ENCODE results near the gene UGT1A3.
"Not testable (repeated sequence)": the region's sequence is repeated elsewhere in the genome, so short reads cannot be mapped to it uniquely, and the experiment has no call there.

Gene UGT1A3

DNA sequence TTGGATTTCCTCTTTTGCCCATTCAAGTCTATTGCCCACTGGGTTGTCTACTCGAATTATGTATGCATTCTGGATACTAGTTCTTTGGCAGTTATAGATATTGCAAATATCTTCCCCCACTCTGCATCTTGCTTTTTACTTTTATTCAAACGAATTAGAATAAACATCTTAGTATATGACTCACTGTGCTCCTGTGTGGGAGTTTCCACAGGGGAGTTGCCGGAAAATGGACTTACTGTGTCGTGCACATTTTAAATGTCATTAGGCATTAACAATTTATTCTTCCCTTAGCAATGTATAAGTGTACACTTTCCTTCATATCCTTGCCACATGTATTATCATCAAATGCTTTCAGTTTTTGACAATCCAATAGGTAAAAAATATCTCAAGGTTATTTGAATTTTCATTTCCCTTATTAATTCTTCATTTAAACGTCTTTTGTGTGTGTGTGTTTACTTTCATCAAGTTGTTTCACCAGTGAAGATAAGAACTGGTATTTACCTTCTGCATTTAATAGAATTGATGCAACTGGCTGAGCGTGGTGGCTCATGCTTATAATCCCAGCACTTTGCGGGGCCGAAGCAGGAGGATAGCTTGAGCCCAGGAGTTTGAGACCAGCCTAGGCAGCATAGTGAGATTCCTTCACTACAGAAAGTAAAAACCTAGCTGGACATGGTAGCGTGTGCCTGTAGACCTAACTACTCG, 20.8 kb upstream of the UGT1A3 start:
- in situ Hi-C loops (cut with HindIII; ENCODE audit: low sequenced_read_pairs), result no loop called here

DNA sequence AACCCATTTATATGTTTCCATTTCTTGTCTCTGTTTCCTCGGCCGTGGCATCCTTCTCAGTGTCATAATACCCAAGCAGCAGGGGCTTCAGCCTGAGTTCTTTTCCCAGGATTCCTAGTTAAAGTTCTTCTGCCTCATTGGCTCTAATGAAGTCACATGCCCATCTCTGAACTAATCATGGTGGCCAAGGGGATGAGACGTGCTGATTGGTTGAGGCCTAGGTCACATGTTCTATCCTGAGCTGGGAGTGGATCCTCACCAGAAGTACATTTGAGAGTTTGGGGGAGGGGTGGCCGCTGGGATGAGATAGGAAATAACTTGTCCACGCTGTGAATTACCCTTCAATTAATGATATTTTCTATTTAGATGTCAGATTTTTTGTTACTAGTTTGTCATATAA, 19.9 kb upstream of the UGT1A3 start:
- in situ Hi-C loops (cut with HindIII; ENCODE audit: low sequenced_read_pairs), result no loop called here

DNA sequence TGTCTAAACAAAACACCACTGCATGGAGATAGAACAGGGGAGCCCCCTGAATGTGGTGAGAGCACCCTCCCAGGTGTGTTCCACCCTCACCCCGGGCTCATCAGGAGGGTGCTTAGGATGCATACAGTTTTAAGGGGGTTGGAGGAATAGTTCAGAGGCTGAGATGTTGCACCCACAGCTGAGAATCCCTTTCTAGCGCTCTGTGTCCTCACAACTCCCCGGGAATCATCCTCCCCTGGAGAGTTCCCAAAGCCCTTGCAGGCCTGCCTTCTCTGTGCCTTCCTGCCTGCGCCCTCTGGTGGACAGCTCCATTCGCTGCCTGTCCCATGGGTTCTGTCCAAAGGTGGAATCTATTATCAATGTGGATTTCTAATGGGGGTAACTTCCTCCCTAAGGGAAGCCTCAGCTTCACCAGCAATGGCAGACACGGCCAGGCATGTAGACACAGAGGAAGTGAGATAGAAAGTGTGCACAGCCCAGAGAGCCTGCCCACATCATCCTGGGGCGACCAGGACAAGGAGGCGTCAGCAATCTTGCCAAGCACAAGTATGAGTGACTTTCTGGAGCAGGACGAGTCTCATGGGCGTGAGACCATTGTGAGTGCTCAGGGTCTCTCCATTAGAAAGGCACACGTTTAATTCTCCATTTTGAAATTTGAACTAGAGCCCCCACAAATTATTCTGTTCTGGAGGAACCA, 17.4 kb upstream of the UGT1A3 start:
- in situ Hi-C loops (cut with HindIII; ENCODE audit: low sequenced_read_pairs), result no loop called here

DNA sequence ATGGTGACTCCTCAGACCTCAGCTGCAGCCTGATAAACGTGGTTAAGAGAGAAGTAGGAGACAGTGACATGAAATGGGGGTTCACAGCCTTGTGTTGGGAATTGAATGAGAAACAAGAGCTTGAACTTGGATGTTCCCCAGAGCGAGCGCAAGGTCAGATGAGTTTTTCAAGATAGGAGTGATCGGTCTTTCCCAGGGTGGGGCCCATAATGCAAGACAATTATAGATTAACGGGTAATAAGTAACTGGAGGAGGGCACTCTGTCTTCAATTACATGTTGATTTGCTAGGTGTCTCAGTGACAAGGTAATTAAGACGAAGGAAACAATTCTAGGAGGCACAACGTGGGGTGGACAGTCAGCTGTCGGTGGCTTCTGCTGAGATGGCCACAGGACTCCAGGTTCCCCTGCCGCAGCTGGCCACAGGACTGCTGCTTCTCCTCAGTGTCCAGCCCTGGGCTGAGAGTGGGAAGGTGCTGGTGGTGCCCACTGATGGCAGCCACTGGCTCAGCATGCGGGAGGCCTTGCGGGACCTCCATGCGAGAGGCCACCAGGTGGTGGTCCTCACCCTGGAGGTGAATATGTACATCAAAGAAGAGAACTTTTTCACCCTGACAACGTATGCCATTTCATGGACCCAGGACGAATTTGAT, 16.1 kb upstream of the UGT1A3 start, which contains the start of gene UGT1A5:
Gene UGT1A5 (plus strand): TSS at position 297 of the 651 bp plus-strand sequence. CDS start 85 bp downstream, at position 382.
- in situ Hi-C loops (cut with HindIII; ENCODE audit: low sequenced_read_pairs), result no loop called here

DNA sequence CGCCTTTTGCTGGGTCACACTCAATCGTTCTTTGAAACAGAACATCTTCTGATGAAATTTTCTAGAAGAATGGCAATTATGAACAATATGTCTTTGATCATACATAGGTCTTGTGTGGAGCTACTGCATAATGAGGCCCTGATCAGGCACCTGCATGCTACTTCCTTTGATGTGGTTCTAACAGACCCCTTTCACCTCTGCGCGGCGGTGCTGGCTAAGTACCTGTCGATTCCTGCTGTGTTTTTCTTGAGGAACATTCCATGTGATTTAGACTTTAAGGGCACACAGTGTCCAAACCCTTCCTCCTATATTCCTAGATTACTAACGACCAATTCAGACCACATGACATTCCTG, 15.6 kb upstream of the UGT1A3 start:
- in situ Hi-C loops (cut with HindIII; ENCODE audit: low sequenced_read_pairs), result no loop called here

DNA sequence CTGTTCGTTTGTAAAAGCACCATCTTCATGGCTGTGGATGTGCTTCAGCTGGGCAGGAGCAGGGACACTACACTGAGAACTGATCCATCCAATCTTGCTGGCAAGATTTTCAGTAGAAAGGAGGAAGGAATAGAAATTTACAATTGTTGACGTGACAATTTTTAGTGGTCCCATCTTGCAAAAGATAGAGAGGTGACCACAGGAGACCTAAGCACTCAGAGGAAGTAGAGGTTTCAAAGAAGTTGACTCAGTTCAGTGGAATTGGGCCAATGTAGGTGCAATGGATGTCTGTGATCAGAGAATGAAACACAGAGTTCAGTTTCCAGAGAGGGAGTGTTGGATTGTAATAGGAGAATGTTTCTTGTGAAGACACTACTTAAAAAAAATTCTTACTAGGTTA, 14.7 kb upstream of the UGT1A3 start:
- in situ Hi-C loops (cut with HindIII; ENCODE audit: low sequenced_read_pairs), result no loop called here

DNA sequence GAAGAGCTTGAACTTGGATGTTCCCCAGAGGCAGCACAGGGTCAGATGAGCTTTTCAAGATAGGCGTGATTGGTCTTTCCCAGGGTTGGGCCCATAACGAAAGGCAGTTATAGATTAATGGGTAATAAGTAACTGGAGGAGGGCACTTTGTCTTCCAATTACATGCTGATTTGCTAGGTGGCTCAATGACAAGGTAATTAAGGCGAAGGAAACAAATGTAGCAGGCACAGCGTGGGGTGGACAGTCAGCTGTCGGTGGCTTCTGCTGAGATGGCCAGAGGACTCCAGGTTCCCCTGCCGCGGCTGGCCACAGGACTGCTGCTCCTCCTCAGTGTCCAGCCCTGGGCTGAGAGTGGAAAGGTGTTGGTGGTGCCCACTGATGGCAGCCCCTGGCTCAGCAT, 10.3 kb upstream of the UGT1A3 start, which contains the start of gene UGT1A4:
Gene UGT1A4 (plus strand): TSS at position 185 of the 400 bp plus-strand sequence. CDS start 85 bp downstream, at position 270.
- in situ Hi-C loops (cut with HindIII; ENCODE audit: low sequenced_read_pairs), result no loop called here

DNA sequence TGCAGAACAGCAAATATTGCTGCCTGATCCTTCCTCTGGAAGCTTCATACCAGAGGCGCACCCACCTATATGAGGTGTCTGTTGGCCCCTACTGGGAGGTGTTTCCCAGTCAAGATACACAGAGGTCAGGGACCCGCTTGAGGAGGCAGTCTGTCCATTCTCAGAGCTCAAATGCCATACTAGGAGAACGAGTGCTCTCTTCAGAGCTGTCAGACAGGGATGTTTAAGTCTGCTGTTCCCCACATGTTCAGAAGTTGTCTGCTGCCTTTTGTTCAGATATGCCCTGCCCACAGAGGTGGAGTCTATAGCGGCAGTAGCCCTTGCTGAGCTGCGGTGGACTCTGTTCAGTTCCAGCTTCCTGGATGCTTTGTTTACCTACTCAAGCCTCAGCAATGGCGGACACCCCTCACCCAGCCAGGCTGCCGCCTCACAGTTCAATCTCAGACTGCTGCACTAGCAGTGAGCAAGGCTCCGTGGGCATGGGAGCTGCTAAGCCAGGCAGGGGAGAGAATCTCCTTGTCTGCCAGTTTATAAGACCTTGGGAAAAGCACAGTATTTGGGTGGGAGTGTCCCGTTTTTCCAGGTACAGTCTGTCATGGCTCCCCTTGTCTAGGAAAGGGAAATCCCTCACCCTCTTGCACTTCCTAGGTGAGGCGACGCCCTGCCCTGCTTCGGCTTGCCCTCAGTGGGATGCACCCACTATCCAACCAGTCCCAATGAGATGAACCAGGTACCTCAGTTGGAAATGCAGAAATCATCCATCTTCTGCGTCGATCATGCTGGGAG, 8.2 kb downstream of the UGT1A3 start:
- in situ Hi-C loops (cut with HindIII; ENCODE audit: low sequenced_read_pairs), result not testable (repeated sequence)

DNA sequence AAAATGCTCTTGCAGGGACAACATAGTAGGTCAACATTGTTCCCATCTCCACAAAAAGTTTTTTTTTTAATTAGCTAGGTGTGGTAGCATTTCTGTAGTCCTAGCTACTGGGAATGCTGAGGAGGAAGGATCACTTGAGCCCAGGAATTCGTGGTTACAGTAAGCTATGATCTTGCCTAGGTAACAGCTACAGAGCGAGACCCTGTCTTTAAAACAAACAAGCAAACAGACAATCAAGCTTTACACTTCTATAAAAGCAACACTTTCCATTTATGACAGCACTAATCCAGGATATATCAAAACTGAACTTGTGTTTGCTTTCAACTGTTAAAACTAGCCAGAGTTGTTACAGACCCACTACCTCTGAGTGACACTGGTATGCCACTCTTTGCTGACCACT, 12.0 kb downstream of the UGT1A3 start:
- in situ Hi-C loops (cut with HindIII; ENCODE audit: low sequenced_read_pairs), result no loop called here

DNA sequence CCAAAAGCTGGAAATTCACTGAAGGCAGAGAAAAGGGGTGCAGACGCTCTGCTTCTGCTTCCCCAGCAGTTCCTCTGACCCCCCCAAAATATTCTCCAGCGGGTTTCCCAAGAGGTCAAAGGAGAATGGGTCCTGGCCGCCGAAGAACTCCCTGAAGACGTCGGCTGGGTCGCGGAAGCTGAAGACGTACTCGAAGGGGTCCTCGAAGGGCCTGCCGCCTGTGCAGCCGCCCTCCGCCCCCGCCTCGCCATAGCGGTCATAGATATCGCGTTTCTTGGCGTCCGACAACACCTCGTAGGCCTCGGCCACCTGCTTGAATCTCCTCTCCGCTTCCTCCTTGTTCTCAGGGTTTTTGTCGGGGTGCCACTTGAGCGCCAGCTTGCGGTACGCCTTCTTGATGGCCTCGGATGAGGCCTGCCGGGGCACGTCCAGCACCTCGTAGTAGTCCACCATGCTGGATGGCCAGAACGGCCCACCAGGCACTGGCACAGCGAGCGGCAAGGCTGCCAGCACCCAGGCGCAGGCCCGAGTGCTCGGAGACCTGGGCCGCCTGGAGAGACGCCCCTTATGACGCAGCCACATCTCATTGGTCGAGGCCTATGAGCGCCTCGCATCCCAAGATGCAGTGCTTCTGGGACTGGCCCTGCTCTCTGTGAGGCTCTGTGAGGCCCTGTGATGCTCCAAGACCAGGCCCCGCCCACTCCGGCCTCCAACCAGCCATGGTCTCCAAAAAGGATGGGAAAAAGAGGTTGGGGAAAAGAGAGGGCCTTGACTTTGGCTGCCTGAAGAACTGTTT, 14.8 kb downstream of the UGT1A3 start:
- in situ Hi-C loops (cut with HindIII; ENCODE audit: low sequenced_read_pairs), result no loop called here

DNA sequence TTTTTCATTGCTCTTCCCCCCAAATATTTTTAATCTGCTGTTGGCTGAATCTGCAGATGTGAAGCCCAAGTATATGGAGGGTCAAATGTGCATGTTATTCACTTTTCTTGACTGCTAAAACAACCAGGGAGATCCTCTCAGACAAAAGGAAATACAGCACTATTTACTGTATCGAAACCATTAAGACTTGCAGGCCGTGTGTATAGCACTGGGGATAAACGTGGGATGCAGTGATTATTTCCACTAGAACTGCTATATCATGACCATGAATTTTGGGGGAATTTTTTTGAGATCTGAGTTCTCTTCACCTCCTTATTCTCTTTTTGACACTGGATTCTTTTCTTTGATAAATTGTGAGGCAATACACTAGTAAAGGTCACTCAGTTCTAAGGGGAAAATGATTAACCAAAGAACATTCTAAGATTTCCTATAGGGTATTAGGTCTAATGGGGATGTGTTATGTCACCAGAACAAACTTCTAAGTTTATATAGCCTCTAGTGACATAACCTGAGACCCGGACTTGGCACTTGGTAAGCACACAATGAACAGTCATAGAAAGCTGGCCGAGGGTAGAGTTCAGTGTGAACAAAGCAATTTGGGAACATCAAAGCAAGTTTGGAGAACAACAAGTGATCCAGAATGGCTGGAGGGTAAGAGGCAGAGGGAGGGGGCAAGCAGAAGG, 16.4 kb downstream of the UGT1A3 start:
- in situ Hi-C loops (cut with HindIII; ENCODE audit: low sequenced_read_pairs), result no loop called here

DNA sequence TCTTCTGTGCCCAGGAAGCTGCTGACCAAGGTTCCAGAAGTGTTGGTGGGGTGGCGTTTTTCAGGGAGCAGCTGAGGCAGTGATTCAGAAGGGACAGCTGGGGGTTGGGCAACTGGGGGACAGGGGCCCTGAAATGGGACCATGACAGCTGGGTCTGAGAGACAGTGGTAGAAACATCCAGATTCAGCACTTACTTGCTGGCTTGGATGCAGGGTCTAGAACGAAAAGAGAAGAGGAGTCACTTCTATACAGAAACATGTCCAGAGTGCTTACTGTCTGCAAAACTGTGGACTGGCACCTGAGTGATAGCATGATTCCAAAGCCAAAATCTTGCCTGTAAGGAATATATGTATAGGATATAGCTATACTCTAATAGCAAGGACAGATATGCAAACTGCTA, 17.0 kb downstream of the UGT1A3 start:
- in situ Hi-C loops (cut with HindIII; ENCODE audit: low sequenced_read_pairs), result not testable (repeated sequence)

DNA sequence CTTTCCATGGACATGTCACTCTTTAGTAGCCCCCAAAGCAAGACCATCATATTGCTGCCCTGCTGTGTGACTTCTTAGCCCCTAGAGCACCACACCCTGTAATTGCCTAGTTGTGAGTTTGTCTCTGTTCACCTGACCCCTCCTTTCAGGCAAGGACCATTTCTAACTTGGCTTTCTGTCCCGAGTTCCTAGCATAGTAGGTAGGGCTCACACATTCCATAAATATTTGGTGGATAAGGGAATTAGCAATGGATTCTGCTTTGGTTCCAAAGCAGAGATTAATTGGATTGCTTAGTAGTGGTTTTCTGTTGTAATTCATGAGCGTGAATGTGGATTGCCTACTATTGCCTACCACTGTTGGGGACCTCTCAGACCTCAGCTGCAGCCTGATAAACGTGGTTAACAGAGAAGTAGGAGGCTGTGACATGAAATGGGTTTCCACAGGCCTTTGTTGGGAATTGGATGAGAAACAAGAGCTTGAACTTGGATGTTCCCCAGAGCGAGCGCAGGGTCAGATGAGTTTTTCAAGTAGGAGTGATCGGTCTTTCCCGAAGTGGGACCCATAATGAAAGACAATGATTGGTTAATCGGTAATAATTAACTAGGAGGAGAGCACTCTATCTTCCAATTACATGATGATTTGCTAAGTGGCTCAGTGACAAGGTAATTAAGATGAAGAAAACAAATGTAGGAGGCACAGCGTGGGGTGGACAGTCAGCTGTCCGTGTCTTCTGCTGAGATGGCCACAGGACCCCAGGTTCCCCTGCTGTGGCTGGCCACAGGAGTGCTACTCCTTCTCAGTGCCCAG, 17.8 kb downstream of the UGT1A3 start:
- in situ Hi-C loops (cut with HindIII; ENCODE audit: low sequenced_read_pairs), result no loop called here

DNA sequence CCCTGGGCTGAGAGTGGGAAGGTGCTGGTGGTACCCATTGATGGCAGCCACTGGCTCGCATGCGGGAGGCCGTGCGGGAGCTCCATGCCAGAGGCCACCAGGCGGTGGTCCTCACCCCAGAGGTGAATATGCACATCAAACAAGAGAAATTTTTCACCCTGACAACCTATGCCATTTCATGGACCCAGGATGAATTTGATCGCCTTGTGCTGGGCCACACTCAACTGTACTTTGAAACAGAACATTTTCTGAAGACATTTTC, 18.4 kb downstream of the UGT1A3 start:
- in situ Hi-C loops (cut with HindIII; ENCODE audit: low sequenced_read_pairs), result no loop called here

DNA sequence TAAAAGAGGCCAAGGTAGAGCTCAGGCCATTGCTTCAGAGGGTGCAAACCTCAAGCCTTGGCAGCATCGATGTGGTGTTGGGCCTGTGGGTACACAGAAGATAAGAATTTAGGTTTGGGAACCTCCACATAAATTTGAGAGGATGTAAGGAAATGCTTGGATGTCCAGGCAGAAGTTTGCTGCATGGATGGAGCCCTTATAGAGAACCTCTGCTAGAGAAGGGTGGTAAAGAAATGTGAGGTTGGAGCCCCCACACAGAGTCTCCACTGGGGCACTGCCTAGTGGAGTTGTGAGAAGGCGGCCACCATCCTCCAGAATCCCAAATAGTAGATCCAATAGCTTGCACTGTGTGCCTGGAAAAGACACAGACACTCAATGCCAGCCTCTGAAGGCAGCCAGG, 21.8 kb downstream of the UGT1A3 start:
- in situ Hi-C loops (cut with HindIII; ENCODE audit: low sequenced_read_pairs), result not testable (repeated sequence)

DNA sequence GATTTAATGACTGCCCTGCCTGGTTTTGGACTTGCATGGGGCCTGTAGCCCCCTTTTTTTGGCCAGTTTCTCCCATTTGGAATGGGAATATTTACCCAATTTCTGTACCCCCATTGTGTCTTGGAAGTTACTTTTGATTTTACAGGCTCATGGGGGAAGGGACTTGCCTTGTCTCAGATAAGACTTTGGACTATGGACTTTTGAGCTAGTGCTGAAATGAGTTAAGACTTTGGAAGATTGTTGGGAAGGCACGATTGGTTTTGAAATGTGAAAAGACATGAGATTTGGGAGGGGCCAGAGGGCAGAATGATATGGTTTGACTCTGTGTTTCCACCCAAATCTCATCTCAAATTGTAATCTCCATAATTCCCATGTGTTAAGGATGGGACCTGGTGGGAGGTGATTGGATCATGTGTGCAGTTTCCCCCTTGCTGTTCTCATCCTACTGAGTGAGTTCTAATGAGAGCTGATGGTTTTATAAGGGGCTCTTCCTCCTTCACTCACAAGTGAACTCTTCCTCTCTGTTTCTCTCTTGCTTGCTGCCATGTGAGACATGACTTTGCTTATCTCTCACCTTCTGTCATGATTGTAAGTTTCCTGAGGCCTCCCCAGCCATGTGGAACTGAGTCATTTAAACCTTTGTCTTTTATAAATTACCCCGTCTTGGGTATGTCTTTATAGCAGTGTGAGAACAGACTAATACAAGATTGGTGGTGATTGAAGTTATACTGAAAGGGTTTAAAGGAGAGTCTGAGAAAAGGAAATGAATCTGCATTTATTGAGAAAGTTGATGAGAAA, 22.6 kb downstream of the UGT1A3 start:
- in situ Hi-C loops (cut with HindIII; ENCODE audit: low sequenced_read_pairs), result not testable (repeated sequence)

DNA sequence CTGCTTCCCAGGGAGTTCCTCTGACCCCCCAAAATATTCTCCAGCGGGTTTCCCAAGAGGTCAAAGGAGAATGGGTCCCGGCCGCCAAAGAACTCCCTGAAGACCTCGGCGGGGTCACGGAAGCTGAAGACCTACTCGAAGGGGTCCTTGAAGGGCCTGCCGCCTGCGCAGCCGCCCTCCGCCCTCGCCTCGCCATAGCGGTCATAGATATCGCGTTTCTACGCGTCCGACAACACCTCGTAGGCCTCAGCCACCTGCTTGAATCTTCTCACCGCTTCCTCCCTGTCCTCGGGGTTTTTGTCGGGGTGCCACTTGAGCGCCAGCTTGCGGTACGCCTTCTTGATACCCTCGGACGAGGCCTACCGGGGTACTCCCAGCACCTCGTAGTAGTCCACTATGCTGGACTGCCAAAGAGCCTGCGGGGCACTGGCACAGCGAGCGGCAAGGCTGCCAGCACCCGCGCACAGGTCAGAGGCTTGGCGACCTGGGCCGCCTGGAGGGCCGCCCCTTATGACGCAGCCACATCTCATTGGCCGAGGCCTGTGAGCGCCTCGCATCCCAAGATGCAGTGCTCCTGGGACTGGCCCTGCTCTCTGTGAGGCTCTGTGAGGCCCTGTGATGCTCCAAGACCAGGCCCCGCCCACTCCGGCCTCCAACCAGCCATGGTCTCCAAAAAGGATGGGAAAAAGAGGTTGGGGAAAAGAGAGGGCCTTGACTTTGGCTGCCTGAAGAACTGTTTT, 26.2 kb downstream of the UGT1A3 start:
- in situ Hi-C loops (cut with HindIII; ENCODE audit: low sequenced_read_pairs), result no loop called here

All from DLD1 (cell line).